Measurements from ENCODE around the gene PODXL2.

Gene PODXL2

DNA sequence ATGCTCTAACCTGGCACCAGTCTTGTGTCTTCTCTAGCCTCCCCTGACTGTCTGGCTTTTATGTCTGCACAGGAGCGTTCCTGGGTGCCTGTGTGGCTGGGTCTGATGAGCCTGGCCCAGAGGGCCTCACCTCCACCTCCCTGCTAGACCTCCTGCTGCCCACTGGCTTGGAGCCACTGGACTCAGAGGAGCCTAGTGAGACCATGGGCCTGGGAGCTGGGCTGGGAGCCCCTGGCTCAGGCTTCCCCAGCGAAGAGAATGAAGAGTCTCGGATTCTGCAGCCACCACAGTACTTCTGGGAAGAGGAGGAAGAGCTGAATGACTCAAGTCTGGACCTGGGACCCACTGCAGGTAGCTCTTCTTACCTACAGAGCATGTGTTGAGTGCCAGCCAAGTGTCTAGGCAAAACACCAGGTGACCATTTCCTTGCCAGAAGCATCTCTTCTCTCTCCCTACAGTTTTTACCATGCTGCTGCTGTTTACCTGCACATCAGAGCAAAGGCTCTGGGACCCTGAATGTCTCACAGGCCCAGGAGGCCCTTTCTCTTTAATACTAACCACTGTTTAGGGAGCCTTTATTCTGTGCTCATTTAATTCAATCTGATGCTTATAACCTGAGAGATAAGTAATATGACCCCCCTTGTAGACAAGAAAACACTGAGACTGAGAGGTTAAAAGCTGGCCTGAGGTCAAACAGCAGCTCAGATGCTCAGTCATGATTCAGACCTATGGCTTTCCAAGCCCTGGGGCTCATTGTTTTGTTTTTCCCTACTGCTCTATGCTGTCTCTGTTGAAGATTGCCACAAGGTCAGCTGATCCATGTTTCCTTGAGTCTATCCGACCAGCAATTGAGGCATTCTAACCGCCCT, 10.4 kb downstream of the PODXL2 start:
- no peak overlapping the region for H3K4me3 ChIP-seq (ENCODE audit: low read depth, low read length)
- DNase-seq (ENCODE audit: low read depth) = no peak
- TF ChIP-seq, protein P1, sequence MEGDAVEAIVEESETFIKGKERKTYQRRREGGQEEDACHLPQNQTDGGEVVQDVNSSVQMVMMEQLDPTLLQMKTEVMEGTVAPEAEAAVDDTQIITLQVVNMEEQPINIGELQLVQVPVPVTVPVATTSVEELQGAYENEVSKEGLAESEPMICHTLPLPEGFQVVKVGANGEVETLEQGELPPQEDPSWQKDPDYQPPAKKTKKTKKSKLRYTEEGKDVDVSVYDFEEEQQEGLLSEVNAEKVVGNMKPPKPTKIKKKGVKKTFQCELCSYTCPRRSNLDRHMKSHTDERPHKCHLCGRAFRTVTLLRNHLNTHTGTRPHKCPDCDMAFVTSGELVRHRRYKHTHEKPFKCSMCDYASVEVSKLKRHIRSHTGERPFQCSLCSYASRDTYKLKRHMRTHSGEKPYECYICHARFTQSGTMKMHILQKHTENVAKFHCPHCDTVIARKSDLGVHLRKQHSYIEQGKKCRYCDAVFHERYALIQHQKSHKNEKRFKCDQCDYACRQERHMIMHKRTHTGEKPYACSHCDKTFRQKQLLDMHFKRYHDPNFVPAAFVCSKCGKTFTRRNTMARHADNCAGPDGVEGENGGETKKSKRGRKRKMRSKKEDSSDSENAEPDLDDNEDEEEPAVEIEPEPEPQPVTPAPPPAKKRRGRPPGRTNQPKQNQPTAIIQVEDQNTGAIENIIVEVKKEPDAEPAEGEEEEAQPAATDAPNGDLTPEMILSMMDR (IDR thresholded peaks at IDR 0.05; ENCODE audit: low read depth, low read length) = no peak
- TF ChIP-seq, protein P2, sequence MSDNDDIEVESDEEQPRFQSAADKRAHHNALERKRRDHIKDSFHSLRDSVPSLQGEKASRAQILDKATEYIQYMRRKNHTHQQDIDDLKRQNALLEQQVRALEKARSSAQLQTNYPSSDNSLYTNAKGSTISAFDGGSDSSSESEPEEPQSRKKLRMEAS (IDR thresholded peaks at IDR 0.05; ENCODE audit: low read depth, low read length) = no peak
- TF ChIP-seq MYC (IDR thresholded peaks at IDR 0.05; ENCODE audit: low read depth, low read length) (no peak), POLR2A (IDR thresholded peaks at IDR 0.05; ENCODE audit: extremely low read depth, insufficient read length) (no peak)

DNA sequence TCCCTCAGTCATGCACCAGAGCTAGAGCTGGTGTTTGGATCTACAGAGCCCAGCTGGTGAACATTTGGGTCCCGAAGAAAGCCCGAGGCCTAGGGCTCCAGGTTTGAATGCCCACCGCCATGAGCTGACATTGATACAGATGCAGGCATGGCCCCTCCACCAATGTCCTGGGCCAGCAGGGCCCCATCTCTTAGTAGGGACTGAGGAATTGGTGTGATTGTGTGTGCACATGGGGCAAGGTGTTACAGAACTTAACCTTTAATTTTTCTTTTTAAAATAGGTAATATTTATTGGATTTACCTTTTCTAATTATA, 11.0 kb downstream of the PODXL2 start:
- H3K4me3 ChIP-seq (ENCODE audit: low read depth, low read length) = no peak overlapping the region
- DNase-seq (ENCODE audit: low read depth) = no peak
- TF ChIP-seq, protein P2 (IDR thresholded peaks at IDR 0.05; ENCODE audit: low read depth, low read length) = no peak
- TF ChIP-seq, protein P1 (IDR thresholded peaks at IDR 0.05; ENCODE audit: low read depth, low read length) = no peak
- TF ChIP-seq MYC (IDR thresholded peaks at IDR 0.05; ENCODE audit: low read depth, low read length) (no peak), POLR2A (IDR thresholded peaks at IDR 0.05; ENCODE audit: extremely low read depth, insufficient read length) (no peak)

DNA sequence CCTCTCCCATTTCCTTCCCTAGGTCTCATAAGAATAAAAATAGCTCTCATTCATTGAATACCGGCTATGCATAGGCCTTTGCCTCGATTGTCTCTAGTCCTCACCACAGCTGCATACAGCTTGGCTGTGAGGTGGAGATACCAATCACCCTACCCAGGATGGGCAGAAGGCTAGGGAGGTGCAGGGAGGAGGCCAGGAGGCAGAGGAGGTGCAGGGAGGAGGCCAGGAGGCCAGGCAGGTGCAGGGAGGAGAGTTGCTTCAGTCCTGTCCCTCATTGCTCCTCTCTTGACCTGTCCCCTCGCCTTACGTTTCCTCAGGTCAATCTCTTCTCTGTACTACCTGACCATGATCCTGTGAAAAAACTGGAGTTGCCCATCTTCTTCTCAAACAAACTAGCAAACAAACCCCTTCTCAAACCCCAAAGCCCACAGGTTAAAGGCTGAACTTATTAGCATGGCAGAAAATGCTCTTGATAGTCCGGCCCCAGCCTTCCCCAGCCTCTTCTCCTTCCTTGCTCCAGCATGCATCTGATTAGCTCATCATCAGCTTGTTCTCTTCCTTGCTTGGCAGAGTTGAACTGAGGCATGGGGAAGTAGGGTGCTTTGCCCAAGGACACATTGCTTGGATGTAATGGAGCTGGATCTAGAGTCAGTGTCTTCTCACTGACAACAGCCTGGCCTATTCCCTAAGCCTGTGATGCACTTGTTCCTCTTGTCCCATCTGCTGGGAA, 15.8 kb downstream of the PODXL2 start:
- TF ChIP-seq MYC (IDR thresholded peaks at IDR 0.05; ENCODE audit: low read depth, low read length) = no peak
- TF ChIP-seq, protein P2 (IDR thresholded peaks at IDR 0.05; ENCODE audit: low read depth, low read length) = no peak
- TF ChIP-seq, protein P1 (IDR thresholded peaks at IDR 0.05; ENCODE audit: low read depth, low read length) = no peak
- TF ChIP-seq POLR2A (IDR thresholded peaks at IDR 0.05; ENCODE audit: extremely low read depth, insufficient read length) = no peak
- DNase-seq (ENCODE audit: low read depth) = no peak
- H3K4me3 ChIP-seq (ENCODE audit: low read depth, low read length) = no peak overlapping the region

DNA sequence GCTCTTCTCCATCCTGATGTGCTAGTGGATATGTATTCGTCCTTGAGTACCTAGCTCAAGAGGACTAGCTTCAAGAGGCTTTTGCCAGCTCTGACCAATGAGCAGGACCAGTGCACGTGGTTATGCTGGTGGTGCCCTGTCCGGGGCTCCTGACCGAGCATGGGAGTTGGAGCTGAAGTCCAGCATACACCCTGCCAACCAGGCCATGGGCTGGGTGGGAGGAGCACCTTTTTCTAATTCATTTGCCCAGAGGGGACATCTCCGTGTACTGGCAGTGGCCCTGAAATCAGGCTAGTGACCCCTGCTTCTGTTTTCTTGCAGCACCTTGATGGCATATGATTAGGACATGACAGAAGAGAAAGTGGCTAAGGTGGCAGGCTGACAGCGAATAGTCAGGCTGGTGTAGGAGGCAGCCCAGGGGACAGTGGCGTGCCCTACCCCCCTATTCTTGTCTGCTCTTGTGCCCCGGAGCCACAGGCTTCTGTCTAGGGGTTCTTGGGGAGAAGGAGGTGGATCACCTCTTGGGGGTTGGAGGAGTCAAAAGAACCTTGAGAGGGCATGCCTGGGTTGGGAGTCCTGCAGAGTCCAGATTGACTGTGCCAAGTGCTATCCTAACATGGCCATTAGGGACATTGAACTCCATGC, 16.5 kb downstream of the PODXL2 start:
- H3K4me3 ChIP-seq (ENCODE audit: low read depth, low read length) = no peak overlapping the region
- TF ChIP-seq, protein P2 (IDR thresholded peaks at IDR 0.05; ENCODE audit: low read depth, low read length) = no peak
- TF ChIP-seq, protein P1 (IDR thresholded peaks at IDR 0.05; ENCODE audit: low read depth, low read length) = no peak
- TF ChIP-seq POLR2A (IDR thresholded peaks at IDR 0.05; ENCODE audit: extremely low read depth, insufficient read length) (no peak), MYC (IDR thresholded peaks at IDR 0.05; ENCODE audit: low read depth, low read length) (no peak)
- no peak for DNase-seq (ENCODE audit: low read depth)

DNA sequence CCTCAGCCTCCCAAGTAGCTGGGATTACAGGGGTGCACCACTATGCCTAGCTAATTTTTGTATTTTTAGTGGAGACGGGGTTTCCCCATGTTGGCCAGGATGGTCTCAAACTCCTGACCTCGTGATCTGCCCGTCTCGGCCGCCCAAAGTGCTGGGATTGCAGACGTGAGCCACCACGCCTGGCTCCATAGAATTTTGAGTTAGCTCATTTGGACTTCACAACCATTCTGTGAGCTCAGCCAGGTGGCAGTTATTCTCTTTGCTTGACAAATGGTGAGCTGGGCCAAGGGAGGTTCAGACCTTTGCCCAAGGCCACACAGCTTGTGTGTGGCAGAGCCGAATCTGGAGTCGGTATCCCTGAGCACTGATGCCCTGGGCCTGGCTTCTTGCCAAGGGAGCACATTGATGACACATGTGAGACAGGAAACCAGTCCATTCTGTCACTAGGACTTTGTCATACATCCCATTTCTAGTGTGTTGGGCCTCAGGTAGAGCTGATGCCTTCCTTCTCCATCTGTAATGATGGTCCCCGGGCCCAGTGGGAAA, 17.6 kb downstream of the PODXL2 start:
- no peak for TF ChIP-seq MYC (IDR thresholded peaks at IDR 0.05; ENCODE audit: low read depth, low read length)
- no peak for TF ChIP-seq POLR2A (IDR thresholded peaks at IDR 0.05; ENCODE audit: extremely low read depth, insufficient read length)
- TF ChIP-seq, protein P2 (IDR thresholded peaks at IDR 0.05; ENCODE audit: low read depth, low read length) = no peak
- TF ChIP-seq, protein P1 (IDR thresholded peaks at IDR 0.05; ENCODE audit: low read depth, low read length) = no peak
- H3K4me3 ChIP-seq (ENCODE audit: low read depth, low read length) = no peak overlapping the region
- DNase-seq (ENCODE audit: low read depth) = no peak
